Ectodermal cell (in vitro differentiated cells): ENCODE results near the gene MYH9.
"Not testable (repeated sequence)": the region's sequence is repeated elsewhere in the genome, so short reads cannot be mapped to it uniquely, and the experiment has no call there.

Experiments
- H3K27ac ChIP-seq: 2 replicates; pipeline ENCODE4 v1.7.0; 2013; ENCODE audit warnings: mild to moderate bottlenecking, low read depth, low read length; ENCODE audit not compliant: insufficient read depth, poor library complexity, severe bottlenecking
- H3K27me3 ChIP-seq: 2 replicates; pipeline ENCODE4 v1.7.0; 2013; ENCODE audit warnings: mild to moderate bottlenecking, low read length; ENCODE audit not compliant: insufficient read depth, control insufficient read depth, poor library complexity, severe bottlenecking
- H3K36me3 ChIP-seq: one replicate; pipeline ENCODE4 v1.7.0; 2013; ENCODE audit warnings: low read length; ENCODE audit not compliant: control insufficient read depth, insufficient read depth
- H3K4me1 ChIP-seq: one replicate; pipeline ENCODE4 v1.7.0; 2013; ENCODE audit warnings: low read length; ENCODE audit not compliant: control insufficient read depth, insufficient read depth
- H3K4me3 ChIP-seq: 2 replicates; pipeline ENCODE4 v1.7.0; 2013; ENCODE audit warnings: low read depth, low read length, control low read depth; ENCODE audit not compliant: insufficient read depth
- H3K9me3 ChIP-seq: 2 replicates; pipeline ENCODE4 v1.7.0; 2013; ENCODE audit warnings: mild to moderate bottlenecking, low read length, moderate library complexity; ENCODE audit not compliant: control insufficient read depth
- WGBS, 2 experiments: methylation state at CpG; one replicate each; pipeline ENCODE4 v1.1.7; 2013; ENCODE audit warnings: missing lambda C conversion rate in 2 of 2; 5-methylcytosine and 5-hydroxymethylcytosine counted together

Gene MYH9

GRCh38 chr22:36399472-36399778 lies 11.7 kb upstream of the MYH9 start:
- H3K36me3 ChIP-seq: no peaks in the 10 kb centered on the region
- no peaks in the 10 kb centered on the region for H3K27me3 ChIP-seq
- no peaks in the 10 kb centered on the region for H3K9me3 ChIP-seq
- WGBS, 2 experiments: 92 to 96% methylated on average over 3 of the region's 3 CpGs
- no peak overlapping the region for H3K27ac ChIP-seq
- H3K4me1 ChIP-seq: no peaks in the 10 kb centered on the region
- H3K4me3 ChIP-seq: no peak overlapping the region

- H3K4me3 ChIP-seq: no peak overlapping the region
Measured at GRCh38 chr22:36398601-36399471, 11.1 kb upstream of the MYH9 start.

DNA sequence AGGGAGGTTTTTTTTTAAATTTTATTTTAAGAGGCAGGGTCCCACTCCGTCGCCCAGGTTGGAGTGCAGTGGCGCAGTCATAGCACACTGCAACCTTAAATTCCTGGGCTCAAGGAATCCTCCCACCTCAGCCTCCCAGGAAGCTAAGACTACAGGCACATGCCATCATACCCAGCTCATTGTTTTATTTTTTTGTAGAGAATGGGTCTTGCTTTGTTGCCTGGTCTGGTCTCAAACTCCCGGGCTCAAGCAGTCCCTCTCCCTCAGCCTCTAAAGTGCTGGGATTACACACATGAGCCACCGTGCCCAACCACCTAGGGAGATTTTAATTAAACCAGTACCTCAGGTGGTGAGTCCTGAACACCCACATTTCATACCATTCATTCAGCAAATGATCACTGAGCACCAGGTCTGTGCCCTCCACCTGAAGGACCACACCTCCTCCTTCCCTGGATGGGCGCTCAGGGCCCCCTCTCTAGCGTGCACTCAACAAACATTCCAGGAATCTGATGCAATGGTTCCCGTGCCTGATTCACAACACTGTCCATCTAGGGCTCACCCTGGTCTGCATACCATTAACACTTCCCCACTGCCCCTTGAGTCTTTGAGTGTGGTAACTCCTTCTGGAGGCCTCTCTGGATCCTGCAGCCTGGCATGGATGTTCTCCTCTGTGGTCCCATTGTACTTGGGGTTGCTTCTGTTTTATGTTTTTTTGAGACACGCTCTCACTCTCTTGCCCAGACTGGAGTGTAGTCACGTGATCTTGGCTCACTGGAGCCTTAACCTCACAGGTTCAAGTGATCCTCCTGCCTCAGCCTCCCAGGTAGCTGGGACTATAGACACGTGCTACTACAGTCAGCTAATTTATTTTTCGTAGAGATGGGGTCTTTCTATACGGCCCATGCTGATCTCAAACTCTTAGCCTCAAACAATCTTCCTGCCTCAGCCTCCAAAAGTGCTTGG lies 9.6 kb upstream of the MYH9 start:
- Histone ChIP-seq H3K9me3 (no peaks in the 10 kb centered on the region), H3K36me3 (no peaks in the 10 kb centered on the region), H3K27me3 (no peaks in the 10 kb centered on the region), H3K27ac (no peak overlapping the region), H3K4me1 (no peaks in the 10 kb centered on the region), H3K4me3 (no peak overlapping the region)
- 87 to 89% methylated on average over 13 of the region's 13 CpGs for WGBS, 2 experiments

More at GRCh38 chr22:36398601-36399471, 11.1 kb upstream of the MYH9 start:
- Histone ChIP-seq H3K9me3 (no peaks in the 10 kb centered on the region), H3K36me3 (no peaks in the 10 kb centered on the region), H3K27me3 (no peaks in the 10 kb centered on the region), H3K27ac (no peak overlapping the region), H3K4me1 (no peaks in the 10 kb centered on the region)
- WGBS, 2 experiments: 91 to 93% methylated on average over 10 of the region's 10 CpGs

GRCh38 chr22:36395915-36396314 lies 8.1 kb upstream of the MYH9 start:
- no peak overlapping the region for H3K27ac ChIP-seq
- H3K9me3 ChIP-seq: no peaks in the 10 kb centered on the region
- no peaks in the 10 kb centered on the region for H3K36me3 ChIP-seq
- no peaks in the 10 kb centered on the region for H3K4me1 ChIP-seq
- WGBS, 2 experiments: 93 to 95% methylated on average over 1 to 2 of the region's 2 CpGs
- H3K27me3 ChIP-seq: no peaks in the 10 kb centered on the region
- no peak overlapping the region for H3K4me3 ChIP-seq

GRCh38 chr22:36395055-36395849 lies 7.5 kb upstream of the MYH9 start:
- H3K9me3 ChIP-seq: no peaks in the 10 kb centered on the region
- H3K4me1 ChIP-seq: no peaks in the 10 kb centered on the region
- no peak overlapping the region for H3K27ac ChIP-seq
- 83 to 86% methylated on average over 12 of the region's 12 CpGs for WGBS, 2 experiments
- no peak overlapping the region for H3K4me3 ChIP-seq
- H3K27me3 ChIP-seq: no peaks in the 10 kb centered on the region
- H3K36me3 ChIP-seq: no peaks in the 10 kb centered on the region

GRCh38 chr22:36391638-36392037 lies 3.9 kb upstream of the MYH9 start:
- no peak overlapping the region for H3K27ac ChIP-seq
- H3K36me3 ChIP-seq: no peaks in the 10 kb centered on the region
- no peaks in the 10 kb centered on the region for H3K27me3 ChIP-seq
- no peaks in the 10 kb centered on the region for H3K9me3 ChIP-seq
- H3K4me3 ChIP-seq: no peak overlapping the region
- H3K4me1 ChIP-seq: no peaks in the 10 kb centered on the region
- WGBS, 2 experiments: 90 to 91% methylated on average over 3 of the region's 3 CpGs

DNA sequence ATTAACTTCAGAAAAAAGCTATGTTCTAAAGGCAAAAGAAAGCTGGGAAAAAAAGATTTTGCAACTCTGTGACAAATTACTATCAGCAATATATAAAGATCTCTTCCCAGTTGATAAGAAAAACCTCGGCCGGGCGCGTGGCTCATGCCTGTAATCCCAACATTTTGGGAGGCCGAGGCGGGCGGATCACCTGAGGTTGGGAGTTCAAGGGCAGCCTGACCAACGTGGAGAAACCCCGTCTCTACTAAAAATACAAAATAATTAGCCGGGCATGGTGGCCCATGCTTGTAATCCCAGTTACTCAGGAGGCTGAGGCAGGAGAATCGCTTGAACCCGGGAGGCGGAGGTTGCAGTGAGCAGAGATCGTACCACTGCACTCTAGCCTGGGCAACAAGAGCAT lies 1.4 kb upstream of the MYH9 start:
- 88 to 89% methylated on average over 14 of the region's 14 CpGs for WGBS, 2 experiments
- not testable (repeated sequence) for H3K36me3 ChIP-seq, H3K4me1 ChIP-seq, H3K4me3 ChIP-seq, H3K27me3 ChIP-seq, H3K9me3 ChIP-seq, H3K27ac ChIP-seq

- 0% methylated on average over 31 of the region's 31 CpGs for WGBS, 2 experiments
- H3K36me3 ChIP-seq: no peaks in the 10 kb centered on the region
- H3K27me3 ChIP-seq: no peaks in the 10 kb centered on the region
- H3K4me3 ChIP-seq: peak overlapping the region; percentile 80
- H3K27ac ChIP-seq: no peak overlapping the region
- H3K4me1 ChIP-seq: peaks cover 8% of the 10 kb centered on the region
- H3K9me3 ChIP-seq: no peaks in the 10 kb centered on the region
Measured at GRCh38 chr22:36387709-36387958, 133 bp downstream of the MYH9 start.

DNA sequence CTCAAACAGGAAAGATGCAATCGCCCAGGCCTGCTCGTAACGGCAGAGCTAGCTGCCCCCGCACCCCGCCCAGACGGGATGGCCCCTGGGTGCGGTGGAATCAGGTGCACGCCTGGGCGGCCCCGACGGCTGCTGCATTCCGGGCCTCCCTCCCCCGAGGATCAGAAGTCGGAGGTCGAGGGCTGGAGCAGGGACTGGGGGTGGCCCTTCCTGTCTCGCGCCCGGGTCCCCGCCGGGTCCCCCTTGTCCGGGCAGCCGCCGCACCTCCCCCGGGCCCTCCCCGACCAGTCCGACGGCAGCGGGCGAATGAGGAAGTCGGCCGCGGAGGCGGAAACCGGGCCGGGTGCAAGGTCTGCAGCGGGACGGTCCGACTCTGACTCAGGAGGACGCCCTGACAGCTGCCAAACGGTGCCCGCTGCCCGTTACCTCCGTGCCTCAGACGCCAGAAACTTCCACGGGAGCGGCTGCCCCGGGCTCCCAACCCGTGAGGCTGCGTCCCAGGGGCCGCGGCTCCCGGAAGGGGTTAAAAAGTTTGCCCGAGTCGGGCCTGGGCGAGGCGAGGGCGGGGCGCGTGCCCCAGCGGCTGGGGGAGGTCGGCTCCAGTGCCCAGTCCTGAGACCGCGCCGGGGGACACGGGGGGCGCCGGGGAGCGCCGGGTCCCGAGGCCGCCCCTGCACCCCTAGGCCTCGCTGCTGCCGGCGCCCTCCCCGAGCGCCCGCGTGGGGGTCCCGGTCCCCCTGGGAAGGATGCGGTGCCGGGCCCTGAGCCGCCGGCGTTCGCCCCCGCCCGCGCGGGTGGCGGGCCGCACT lies 663 bp downstream of the MYH9 start:
- Histone ChIP-seq H3K4me1 (peaks cover 8% of the 10 kb centered on the region), H3K9me3 (no peaks in the 10 kb centered on the region), H3K27ac (no peak overlapping the region), H3K27me3 (no peaks in the 10 kb centered on the region), H3K36me3 (no peaks in the 10 kb centered on the region), H3K4me3 (peak overlapping the region; percentile 80)
- WGBS, 2 experiments: 0% methylated on average over 91 of the region's 91 CpGs
